ENCODE data around the gene MEGF11.

DNA sequence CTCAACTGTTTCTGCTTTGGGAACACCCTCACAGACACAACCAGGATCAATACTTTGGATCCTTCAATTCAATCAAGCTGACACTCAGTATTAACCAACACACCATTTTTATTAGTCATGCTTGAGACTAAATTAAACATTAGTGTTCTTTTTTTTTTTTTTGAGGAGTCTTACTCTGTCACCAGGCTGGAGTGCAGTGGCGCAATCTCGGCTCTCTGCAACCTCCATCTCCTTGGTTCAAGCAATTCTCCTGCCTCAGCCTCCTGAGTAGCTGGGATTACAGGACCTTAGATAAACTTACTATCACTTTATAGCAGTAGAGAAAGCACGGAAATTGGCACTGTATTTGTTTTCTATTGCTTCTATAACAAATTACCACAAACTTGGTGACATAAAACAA lies 386.3 kb downstream of the MEGF11 start:
- no peak for TF ChIP-seq GATA3 (IDR thresholded peaks at IDR 0.05; ENCODE audit: low read depth, low read length)
- TF ChIP-seq GATA2 (IDR thresholded peaks at IDR 0.05; ENCODE audit: low read depth, low read length): no peak
